HG03457 (cell line): Measurements from ENCODE around the gene FOLR1.

ENCODE experiments used
- ATAC-seq: cut with Tn5 transposase; IDR thresholded peaks from one replicate; pipeline ENCODE4 v1.9.1; 2021; ENCODE audit warnings: moderate number of reproducible peaks; ENCODE audit not compliant: unreplicated experiment

FOLR1 gene

DNA sequence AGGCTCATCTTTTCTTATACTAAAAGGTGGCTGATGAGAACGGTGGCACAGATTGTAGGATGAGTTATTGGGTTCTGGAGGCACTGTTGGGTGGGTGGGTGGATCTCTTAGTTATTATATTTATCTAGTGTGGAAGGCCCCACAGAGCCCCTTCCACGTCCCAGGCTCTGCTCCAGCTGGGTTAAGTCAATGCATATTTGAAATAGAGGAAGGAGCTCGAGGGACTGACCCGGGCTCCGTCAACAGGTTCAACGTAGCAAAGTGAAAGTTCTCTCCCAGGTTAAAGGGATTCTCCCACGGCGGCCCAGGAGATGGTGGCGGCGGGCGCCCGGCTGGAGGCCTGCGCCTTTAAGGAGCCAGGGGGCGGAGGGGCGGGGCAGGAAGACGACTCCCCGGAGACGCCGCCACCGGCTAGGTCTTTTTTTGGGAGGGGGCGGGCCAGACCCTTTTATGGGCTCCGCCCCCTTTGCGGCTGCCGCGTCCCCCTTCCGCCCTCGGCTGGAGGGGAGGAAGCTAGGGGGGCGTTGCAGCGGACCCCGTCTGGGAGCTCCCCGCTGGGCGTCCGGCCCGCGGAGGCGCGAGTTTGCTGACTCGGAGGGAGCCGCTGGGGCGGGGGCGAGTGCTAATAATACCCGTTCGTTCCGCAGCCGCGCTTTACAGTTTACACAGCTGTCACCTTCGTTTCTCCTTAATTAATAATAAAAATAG, 31.1 kb downstream of the FOLR1 start:
- ATAC-seq: peak; percentile 51

DNA sequence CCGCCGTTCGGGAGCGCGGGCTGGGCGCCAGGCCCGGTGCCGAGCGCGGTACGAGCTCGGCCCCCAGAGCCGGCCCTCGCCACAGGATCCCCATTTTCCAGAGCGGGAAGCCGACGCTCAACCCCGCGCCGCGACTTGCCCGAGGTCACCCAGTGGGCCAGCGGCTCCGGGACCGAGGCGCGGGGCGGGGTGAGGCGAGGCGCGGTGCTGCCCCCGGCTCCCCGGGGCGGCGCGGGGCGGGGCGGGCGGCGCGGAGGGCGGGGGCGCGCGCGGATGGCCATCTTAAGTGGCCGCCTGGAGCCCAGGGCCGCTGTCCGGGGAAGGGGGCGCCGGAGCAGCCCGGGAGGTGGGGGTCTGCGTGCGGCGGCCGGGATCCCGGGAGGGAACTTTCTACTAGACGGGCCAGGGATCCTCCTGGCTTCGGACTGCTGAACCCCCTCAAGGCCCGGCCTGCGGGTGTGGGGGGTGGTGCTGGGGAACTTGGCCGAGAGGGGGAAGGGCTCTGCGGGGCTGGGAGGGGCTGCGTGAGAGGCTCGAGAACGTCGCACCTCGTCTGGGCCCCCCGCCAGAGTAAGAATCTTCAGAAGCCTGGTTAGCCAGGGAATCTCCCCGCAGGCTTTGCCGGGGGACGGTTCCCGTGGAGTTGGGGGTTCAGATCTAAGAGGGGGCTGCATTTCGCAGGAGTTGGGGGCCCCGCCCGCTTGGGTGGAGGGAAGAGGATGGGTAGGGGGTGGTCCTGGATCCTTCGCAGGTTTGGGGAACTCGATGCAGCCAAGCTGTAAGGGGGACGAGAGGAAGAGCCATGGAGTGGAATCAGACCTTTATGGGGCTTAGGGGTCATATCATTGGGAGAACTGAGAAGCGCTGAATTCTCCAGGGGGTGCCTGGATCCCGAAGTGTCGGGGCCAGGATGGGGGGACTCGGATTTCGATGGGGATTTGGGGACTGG, 31.9 kb downstream of the FOLR1 start:
- peak; percentile 35 for ATAC-seq

DNA sequence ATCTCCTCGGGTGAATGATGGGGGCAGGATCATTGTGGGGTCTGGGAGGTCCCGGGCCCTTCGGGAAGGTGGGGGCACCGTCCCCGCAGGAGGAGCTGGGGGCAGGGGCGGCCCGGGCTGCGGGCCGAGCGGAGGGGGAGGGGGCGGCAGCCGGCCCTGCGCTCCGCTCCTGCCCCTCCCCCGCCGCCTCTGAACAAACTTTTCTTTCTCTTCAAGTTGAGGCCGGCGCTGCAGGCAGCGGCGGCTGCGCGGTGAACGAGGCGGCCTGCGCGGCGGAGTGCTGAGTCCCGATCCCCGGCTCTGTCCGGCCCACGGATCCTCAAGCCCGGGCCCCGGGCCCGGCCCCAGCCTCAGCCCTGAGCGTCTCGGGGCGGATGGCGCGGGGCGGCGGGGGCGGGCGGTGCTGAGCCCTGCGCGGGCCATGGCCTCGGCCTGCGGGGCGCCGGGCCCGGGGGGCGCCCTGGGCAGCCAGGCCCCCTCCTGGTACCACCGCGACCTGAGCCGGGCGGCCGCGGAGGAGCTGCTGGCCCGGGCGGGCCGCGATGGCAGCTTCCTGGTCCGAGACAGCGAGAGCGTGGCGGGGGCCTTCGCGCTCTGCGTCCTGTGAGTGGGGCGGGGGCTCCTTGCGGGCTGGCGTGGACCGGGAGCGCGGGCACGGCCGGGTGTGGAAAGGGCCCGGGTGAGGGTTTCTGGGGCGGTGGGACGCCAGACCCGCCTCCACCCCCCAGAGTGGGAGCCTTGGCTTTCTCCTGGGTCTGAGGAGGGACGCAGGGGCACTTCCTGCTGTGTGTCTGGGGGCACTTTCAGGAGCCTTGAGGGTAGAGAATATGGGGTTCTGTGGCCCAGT, 32.8 kb downstream of the FOLR1 start, which contains the start of gene INPPL1:
INPPL1 (plus strand) TSS at position 204 of the 847 bp plus-strand sequence; CDS start at position 422, 218 bp downstream.
- ATAC-seq: no peak

DNA sequence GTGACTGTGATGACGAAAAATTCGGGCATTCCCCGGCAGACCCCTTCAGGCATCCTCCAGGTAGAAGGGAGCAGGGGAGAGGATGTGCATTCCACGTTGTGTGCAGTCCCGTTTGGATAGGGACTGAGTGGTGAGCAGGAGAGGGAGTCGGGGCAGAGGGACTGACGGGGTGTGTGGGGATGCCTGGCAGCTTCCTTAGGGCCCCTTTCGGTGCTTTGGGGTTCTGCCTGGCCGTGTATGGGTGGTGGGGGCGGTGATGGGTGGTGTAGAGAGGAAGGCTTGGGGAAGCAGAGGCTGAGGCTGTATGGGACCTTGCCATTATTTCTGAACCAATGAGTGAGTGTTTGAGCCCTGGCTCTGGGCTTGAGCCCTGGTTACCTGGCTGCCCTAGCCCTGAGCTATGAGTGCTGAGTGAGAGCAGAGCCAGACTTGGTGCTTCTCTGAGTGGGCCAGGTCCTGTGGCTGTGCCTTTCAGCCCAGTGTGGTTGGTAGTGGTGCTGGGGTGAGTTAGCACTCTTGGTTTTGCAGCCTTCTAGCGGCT, 33.5 kb downstream of the FOLR1 start:
- no peak for ATAC-seq

DNA sequence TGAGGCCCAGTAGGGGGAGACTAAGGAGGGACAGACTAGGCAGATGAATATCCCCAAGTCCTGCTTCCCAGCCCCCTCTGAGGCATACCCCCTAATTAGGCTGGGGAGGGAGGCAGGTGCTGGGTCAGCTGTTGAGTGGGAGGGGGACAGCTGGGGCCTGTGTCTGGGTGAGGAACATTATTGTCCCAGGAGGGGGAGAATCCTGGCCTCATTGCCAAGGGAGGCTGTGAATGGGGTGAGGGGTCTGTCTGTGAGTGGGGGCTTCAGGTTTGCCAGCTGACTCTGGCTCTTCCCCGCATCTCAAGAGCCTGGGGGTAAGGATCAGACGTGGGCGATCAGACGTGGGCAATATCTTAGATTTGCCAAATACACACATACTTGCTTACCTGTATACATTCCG, 34.8 kb downstream of the FOLR1 start:
- no peak for ATAC-seq

DNA sequence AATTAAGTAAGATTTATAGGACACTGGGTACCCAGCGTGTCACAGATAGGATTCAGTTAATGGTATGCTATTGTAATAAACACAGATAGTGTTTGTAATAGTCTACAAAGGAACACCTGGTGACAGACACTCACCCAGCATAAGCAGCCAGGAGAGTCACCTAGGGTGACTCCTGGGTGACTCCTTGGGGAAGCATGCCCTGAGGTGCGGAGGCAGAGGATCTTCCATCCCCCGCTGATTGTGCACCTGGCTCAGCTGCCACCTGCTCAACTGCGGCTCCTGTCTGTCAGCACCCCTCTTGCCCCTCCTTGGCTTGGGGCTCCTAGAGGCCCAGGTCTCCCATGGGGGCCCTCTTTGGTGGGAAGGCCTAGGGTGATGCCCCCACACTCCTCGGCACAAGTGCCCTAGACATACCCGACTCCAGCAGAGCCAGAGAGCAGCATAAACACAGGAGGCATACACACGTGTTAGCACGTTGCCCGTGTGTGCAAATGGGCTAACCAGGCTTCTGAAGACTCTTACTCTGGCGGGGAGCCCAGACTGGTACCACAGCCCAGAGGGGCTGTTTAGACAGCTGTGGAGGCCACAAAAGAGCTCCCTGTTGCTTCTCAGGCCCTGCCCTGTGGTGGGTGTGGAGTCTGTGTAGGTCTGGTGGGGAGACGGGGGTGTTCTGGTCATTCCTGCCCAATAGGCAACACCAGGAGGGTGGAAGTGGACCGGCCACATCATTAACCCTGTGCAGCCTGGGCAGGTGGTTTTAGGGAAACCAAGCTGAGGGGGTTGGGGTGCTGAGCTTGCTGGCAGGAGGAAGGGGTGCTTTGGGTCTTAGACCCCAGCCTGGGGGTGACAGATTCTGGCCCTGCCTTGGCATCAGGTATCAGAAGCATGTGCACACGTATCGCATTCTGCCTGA, 35.6 kb downstream of the FOLR1 start:
- ATAC-seq: no peak

DNA sequence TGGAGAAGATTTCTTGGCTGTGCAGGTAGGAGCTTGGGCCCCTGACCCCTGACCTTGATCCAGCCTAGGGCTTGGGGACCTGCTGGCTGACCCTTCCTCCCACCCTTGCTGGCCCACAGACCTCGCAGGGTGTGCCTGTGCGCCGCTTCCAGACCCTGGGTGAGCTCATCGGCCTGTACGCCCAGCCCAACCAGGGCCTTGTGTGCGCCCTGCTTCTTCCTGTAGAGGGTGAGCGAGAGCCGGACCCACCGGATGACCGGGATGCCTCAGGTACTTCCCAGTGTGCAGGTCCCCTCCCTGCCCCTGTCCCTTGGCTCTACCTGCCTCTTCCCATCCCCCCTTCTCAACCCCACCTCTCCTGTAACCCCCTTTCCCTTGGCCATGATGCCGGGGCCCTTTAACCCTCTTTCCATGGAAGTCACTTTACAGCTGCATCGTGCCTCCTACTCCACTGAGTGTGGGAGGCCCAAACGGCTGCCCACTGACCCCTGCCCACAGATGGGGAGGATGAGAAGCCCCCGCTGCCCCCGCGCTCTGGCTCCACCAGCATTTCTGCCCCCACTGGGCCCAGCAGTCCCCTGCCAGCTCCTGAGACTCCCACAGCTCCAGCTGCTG, 36.4 kb downstream of the FOLR1 start:
- ATAC-seq: no peak

DNA sequence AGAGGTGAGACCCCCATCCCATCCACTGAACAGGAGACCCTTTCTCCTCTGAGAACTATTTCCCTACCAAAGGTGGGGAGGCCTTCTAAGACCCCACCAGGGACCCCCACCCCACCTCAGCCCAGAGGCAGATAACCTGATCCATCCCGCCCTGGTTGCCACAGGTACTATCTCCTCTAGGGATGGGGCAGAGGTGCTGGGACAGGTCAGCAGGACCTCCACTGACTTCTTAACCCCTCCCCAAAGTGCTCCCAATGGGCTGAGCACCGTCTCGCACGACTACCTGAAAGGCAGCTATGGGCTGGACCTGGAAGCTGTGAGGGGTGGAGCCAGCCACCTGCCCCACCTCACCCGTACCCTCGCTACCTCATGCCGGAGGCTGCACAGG, 36.9 kb downstream of the FOLR1 start:
- no peak for ATAC-seq

DNA sequence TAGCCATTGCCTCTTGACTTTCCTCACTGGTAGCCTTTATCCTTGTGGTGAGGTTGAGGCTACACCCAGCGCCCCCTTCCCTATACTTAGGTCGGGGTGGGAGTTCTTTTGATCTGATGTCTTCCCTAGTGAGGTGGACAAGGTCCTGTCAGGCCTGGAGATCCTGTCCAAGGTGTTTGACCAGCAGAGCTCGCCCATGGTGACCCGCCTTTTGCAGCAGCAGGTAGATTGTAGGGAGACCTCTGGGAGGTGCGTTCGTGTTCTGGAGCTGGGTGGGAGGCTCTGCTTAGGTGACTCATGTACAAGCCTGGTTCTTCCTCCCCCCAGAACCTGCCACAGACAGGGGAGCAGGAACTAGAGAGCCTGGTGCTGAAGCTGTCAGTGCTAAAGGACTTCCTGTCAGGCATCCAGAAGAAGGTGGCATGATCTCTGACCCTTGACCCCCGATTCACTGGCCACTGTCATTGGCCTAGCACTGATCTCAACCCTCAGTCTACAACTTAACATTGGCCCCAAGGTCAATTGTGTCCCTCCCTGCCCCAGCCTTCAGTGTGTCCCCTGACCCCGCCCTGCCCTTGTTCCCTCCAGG, 37.5 kb downstream of the FOLR1 start:
- no peak for ATAC-seq

DNA sequence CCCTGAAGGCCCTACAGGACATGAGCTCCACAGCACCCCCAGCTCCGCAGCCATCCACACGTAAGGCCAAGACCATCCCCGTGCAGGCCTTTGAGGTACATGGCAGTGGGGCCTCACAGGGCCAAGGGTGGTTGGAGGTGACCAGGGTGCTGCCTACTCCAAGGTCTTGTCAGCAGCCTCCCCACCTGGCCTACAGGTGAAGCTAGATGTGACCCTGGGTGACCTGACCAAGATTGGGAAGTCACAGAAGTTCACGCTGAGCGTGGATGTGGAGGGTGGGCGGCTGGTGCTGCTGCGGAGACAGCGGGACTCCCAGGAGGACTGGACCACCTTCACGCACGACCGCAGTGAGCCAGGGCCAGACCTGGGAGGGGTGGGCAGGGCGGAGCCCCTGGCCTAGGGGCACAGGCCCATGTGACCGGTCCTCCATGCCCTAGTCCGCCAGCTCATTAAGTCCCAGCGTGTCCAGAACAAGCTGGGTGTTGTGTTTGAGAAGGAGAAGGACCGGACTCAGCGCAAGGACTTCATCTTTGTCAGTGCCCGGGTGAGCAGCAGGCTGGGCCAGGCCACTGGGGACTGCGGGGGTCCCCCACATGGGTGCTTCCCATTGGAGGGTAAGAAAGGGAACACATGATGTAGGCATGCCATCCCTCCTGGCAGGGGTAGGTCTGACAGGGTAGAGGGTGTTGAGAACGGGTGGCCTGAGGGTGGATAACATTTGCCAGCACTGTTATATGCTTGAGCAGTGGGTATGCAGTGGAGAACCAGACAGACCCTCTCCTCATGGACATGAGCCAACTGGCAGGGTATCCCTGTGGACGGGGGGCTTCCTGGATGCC, 38.2 kb downstream of the FOLR1 start:
- ATAC-seq: no peak

DNA sequence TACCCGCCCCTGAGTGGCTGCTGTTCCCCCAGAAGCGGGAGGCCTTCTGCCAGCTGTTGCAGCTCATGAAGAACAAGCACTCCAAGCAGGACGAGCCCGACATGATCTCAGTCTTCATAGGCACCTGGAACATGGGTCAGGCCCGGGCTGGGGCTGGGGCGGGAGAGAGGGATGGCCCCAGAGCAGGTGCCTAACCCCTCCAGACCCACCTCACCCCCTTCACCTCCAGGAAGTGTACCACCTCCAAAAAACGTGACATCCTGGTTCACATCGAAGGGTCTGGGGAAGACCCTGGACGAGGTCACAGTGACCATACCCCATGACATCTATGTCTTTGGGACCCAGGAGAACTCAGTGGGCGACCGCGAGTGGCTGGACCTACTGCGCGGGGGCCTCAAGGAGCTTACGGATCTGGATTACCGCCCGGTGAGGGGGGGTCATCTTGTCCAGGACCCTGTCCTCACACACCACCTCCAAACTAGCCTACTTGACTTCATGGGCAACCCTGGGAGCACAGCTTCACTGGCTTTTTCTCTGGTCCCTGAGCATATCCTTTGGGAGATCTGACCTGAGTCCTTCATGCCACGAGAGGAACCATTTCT, 38.9 kb downstream of the FOLR1 start:
- ATAC-seq: no peak

DNA sequence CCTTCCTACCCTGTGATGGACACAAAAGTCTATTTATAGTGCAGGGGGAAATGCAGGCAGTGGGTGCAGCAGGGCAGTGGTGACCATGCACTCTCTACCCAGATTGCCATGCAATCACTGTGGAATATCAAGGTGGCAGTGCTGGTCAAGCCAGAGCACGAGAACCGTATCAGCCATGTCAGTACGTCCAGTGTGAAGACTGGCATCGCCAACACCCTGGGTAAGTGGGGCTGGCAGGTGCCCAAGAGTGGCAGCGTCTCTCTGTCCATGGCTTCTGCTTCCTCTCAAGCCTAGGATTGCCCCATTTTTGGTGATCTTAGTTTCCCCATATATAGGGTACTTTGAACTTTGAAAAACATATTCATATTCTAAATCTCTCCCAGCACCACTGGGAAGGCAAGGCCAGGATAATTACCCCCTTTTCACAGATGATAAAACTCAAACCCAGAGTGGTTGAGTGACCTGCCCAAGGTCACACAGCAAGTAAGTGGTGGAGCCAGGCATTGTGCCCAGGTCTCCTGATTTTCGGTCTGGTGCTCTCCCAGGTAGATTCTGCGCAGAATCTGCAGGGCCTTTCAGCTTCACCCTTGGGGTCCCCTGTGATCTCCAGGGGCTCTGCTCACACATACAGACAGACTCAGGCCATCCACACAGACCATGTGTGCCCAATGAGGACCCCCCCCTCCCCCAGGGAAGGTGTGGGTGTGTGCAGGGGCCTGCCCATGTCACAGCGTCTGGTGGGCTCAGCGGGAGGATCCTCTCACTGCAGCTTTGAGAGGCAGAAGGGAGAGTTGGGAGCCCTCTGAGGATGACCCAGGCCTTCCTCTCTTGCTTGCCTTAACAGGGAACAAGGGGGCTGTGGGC, 39.7 kb downstream of the FOLR1 start:
- ATAC-seq: no peak

DNA sequence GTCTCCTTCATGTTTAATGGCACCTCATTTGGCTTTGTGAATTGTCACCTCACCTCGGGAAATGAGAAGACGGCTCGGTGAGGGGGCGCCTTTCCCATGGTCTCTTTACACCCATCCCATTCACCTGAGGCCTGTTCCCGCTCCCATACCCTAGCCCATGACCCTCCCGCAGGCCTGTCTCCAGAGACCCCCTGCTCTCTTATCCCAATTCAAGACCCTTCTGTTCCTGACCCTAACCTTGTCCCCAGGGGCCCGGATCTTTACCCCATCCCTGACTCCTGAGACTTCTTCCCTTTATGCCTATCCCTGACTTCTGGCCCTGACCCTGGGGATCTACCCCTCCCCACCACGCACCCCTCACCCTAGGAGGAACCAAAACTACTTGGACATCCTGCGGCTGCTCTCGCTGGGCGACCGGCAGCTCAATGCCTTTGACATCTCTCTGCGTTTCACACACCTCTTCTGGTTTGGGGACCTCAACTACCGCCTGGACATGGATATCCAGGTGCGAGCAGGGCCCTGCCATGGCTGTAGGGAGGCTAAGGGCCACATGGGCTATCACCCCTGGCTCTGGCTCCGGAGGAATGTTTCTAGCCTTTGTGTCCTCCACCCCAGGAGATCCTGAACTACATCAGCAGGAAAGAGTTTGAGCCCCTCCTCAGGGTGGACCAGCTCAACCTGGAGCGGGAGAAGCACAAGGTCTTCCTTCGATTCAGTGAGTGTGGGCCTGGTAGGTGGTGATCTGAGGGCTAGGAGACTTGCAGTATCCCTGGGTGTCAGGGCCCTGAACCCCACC, 40.5 kb downstream of the FOLR1 start:
- ATAC-seq: no peak

DNA sequence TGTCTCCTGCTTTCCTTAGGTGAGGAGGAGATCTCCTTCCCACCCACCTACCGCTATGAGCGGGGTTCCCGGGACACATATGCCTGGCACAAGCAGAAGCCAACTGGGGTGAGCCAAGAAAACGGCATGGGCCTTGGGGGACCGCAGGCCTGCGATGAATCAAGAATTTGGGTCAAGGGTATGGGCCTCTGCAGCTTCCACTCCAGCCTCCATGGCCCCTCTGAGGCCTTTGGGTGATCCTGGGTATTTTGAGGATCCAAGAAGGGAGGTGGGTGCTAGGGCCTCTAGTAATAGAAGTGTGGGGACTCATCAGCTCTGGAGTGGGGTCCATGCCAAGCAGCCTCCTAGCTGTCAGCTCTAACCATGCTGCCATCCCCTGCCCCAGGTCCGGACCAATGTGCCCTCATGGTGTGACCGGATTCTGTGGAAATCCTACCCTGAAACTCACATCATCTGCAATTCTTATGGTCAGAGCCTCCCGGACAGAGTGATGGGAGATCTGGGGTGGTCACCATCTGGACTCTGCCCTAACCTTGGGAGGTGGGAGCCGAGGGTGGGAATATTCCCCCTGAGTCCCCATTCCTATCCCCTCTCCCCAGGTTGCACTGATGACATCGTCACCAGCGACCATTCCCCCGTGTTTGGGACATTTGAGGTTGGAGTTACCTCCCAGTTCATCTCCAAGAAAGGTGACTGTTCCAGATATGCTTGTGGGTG, 41.3 kb downstream of the FOLR1 start:
- ATAC-seq: no peak

DNA sequence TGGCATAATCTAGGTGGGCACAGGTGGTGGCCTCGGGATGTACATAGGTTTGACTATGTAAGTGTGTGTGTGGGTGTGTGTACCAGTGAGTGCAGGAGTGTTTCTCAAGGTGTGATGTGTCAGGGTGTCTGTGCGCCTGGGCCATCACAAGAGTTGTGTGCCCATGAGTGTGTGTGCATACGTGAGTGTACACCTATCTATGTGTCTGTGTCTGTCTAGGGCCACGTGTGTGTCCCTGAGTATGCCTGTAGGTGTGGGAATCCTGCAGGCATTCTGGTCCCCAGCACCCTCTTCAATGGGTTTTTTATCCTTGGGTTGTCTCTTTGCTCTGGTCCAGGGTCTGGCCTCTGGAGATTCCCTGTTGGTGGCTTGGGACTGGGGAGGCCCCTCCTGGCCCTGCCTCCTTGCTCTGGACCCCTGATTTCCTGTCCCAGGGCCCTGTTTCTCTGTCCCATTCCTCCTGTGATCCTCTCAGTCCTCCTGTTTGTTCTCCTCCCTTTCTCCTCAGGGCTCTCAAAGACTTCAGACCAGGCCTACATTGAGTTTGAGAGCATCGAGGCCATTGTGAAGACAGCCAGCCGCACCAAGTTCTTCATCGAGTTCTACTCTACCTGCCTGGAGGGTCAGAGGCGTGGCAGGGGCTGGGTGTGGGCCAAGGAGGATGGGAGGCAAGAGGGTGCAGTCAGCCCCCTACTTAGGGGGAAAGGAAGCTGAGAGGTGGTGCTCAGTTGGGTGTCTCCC, 42.0 kb downstream of the FOLR1 start:
- no peak for ATAC-seq
